ENCODE results near the gene COPS9. TPM values are rescaled to one million over a fixed set of nuclear protein-coding genes. Genes with fewer than 3 reads are reported as not detected.

The COPS9 gene
- total and polyA plus RNA-seq, 10 of the 15 experiments (the other 5 are each of a cell fraction or from before 2014, with no cell fraction given) = 80.8 to 419 (median 213) TPM

DNA sequence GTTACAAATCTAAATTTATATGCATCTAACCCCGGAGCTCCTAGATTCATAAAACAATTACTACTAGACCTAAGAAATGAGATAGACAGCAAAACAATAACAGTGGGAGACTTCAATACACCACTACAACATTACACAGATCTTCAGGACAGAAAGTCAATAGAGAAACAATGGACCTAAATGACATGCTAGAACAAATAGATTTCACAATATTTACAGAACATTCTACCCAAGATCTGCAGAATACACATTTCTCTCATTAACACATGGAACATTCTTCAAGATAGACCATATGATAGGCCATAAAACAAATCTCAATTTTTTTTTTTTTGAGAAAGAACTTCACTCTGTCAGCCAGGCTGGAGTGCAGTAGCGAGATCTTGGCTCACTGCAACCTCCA lies 37.8 kb downstream of the COPS9 start (continued):
- TF ChIP-seq, protein P1, sequence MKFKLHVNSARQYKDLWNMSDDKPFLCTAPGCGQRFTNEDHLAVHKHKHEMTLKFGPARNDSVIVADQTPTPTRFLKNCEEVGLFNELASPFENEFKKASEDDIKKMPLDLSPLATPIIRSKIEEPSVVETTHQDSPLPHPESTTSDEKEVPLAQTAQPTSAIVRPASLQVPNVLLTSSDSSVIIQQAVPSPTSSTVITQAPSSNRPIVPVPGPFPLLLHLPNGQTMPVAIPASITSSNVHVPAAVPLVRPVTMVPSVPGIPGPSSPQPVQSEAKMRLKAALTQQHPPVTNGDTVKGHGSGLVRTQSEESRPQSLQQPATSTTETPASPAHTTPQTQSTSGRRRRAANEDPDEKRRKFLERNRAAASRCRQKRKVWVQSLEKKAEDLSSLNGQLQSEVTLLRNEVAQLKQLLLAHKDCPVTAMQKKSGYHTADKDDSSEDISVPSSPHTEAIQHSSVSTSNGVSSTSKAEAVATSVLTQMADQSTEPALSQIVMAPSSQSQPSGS (IDR thresholded peaks at IDR 0.05; ENCODE audit: low read length) = no peak
- TF ChIP-seq BHLHE40 (IDR thresholded peaks at IDR 0.05; ENCODE audit: borderline replicate concordance in 1 of 2, low read depth in 2 of 2, low read length in 1 of 2) = no peak
- no peak for TF ChIP-seq CBFB (IDR thresholded peaks at IDR 0.05; ENCODE audit: low read depth)
- no peak for TF ChIP-seq TCF3 (IDR thresholded peaks at IDR 0.05; ENCODE audit: borderline replicate concordance, insufficient read depth, low read depth, low read length)
- no peak for TF ChIP-seq NFYA (IDR thresholded peaks at IDR 0.05; ENCODE audit: borderline replicate concordance, low read depth, low read length)
- TF ChIP-seq, protein P2, sequence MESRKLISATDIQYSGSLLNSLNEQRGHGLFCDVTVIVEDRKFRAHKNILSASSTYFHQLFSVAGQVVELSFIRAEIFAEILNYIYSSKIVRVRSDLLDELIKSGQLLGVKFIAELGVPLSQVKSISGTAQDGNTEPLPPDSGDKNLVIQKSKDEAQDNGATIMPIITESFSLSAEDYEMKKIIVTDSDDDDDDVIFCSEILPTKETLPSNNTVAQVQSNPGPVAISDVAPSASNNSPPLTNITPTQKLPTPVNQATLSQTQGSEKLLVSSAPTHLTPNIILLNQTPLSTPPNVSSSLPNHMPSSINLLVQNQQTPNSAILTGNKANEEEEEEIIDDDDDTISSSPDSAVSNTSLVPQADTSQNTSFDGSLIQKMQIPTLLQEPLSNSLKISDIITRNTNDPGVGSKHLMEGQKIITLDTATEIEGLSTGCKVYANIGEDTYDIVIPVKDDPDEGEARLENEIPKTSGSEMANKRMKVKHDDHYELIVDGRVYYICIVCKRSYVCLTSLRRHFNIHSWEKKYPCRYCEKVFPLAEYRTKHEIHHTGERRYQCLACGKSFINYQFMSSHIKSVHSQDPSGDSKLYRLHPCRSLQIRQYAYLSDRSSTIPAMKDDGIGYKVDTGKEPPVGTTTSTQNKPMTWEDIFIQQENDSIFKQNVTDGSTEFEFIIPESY (IDR thresholded peaks at IDR 0.05) = no peak
- no peak for TF ChIP-seq SREBF1 (IDR thresholded peaks at IDR 0.05; ENCODE audit: low read length)

DNA sequence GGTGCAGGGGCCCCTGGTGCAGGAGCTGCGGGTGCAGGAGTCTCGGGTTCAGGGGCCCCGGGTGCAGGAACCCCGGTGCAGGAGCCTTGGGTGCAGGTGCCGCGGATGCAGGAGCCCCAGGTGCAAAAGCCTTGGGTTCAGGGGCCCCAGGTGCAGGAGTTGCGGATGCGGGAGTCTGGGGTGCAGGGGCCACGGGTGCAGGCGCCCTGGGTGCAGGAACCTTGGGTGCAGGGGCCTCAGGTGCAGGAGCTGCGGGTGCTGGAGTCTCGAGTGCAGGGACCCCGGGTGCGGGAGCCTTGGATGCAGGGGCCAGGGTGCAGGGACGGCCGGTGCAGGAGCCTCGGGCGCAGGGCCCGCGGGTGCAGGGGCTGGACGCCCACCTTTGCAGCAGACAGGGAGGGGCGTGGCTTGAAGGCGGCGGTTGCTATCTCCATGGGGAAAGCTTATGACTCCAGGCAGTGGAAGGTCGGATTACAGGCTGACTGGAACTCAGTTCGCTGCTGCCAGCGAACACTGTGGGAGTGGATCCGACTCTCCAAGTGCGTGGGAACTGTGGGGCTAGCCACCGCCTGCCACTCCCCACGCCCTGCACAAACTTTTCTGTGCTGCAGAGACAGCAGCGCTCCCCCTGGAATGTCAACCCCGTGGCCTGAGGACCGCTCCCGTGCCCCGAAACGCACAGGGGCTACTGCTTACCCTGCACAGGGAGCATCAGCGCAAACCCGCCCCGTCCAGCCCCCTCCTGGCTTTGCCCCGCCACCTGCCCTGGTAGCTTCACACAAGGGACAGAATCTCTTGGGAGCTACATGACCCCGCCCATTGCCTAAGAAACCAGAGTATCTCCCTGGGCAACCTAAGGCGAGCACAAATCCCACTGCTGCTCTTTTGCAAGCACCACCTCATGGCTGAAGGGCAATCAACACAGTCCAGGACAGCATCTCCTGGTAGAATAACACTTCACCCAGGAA lies 40.3 kb downstream of the COPS9 start:
- ATAC-seq = no peak

More for the DNA sequence above, 40.3 kb downstream of the COPS9 start:
- H3K9ac ChIP-seq (ENCODE audit: control insufficient read depth, insufficient read depth, low read length) = no peak overlapping the region
- BruUV-seq (replicated peaks) = no TSS peak
- H4K20me1 ChIP-seq (ENCODE audit: control insufficient read depth, insufficient read depth) = no peaks in the 10 kb centered on the region
- peaks cover 9 to 18% of the 10 kb centered on the region in 2 experiments for H3K27me3 ChIP-seq (replicated peaks in 1 of 2; ENCODE audit: control insufficient read depth in 2 of 2, insufficient read depth in 2 of 2, low read length in 1 of 2)
- H3K36me3 ChIP-seq (ENCODE audit: control insufficient read depth in 2 of 2, insufficient read depth in 2 of 2, low read length in 1 of 2) = no peaks in the 10 kb centered on the region
- intact Hi-C loops (cut with micrococcal nuclease; ENCODE audit: unreplicated experiment) = no loop called here
- ChIA-PET RAD21 (ENCODE audit: unreplicated experiment) (no interaction called here), POLR2A (no interaction called here), SMC1A (ENCODE audit: uncharacterized antibody, unreplicated experiment) (no interaction called here), CTCF (no interaction called here)
- H2AFZ ChIP-seq (ENCODE audit: control insufficient read depth, low read depth, low read length) = no peak overlapping the region
- DNase-seq (ENCODE audit: low read depth, low spot score) (no peak), FAIRE-seq (no peak)
- in situ Hi-C loops (cut with MboI) = no loop called here
- TF ChIP-seq EZH2 (IDR thresholded peaks at IDR 0.05; ENCODE audit: borderline replicate concordance, control insufficient read depth, low read depth, low read length) (no peak), ZZZ3 (IDR thresholded peaks at IDR 0.05; ENCODE audit: control insufficient read depth, insufficient read length, low read depth) (no peak), CBX3 (IDR thresholded peaks at IDR 0.05; ENCODE audit: borderline replicate concordance, low read depth) (no peak)
- H3K79me2 ChIP-seq (ENCODE audit: control insufficient read depth, insufficient read depth, low read length) = no peaks in the 10 kb centered on the region
- H3K4me3 ChIP-seq = no peak overlapping the region
- 18% methylated on average over 41 of the region's 43 CpGs for WGBS (ENCODE audit: insufficient coverage, insufficient replicate concordance, low lambda C conversion rate, missing lambda C conversion rate)
- H3K4me2 ChIP-seq (ENCODE audit: control insufficient read depth, insufficient read depth) = no peak overlapping the region
- H3K27ac ChIP-seq (ENCODE audit: control insufficient read depth, insufficient read depth) = no peak overlapping the region
- H3K9me3 ChIP-seq (replicated peaks; ENCODE audit: control insufficient read depth, insufficient read depth, low read length) = no peaks in the 10 kb centered on the region; the same call in 2 of the 3 replicates
- H3K4me1 ChIP-seq (ENCODE audit: control insufficient read depth, insufficient read depth, low read length) = no peaks in the 10 kb centered on the region
